ENCODE data around the gene GATAD2B.
A peak's percentile ranks its signal among the peaks of the same experiment; 100 is the strongest.

- 0 out of 2 replicates have a peak, but pooled peaks have one; percentile 32 for TF ChIP-seq POLR2AphosphoS5 (IDR thresholded peaks at IDR 0.05; ENCODE audit: low read depth, low read length)
- TF ChIP-seq POLR2A (IDR thresholded peaks at IDR 0.05; ENCODE audit: low read depth, low read length): no peak
- TF ChIP-seq TAF1 (IDR thresholded peaks at IDR 0.05; ENCODE audit: borderline replicate concordance, low read depth, low read length): no peak
Observed at GRCh38 chr1:153922076-153922971, 448 bp downstream of the GATAD2B start.
